Stimulated activated CD8-positive, alpha-beta memory T cell treated with anti-CD3 and anti-CD28 coated beads, Interleukin-4, amount 100 ng/mL, for 1 hour (primary cell): ENCODE measurements around the gene CDK17.
"Not testable (repeated sequence)": the region's sequence is repeated elsewhere in the genome, so short reads cannot be mapped to it uniquely, and the experiment has no call there.

Experiments used
- DNase-seq, 2 donors: peaks; one replicate each; pipeline ENCODE4 v3.0.0-alpha.2; 2020; ENCODE audit warnings: low read depth in 2 of 2, low spot score in 1 of 2

The CDK17 gene

DNA sequence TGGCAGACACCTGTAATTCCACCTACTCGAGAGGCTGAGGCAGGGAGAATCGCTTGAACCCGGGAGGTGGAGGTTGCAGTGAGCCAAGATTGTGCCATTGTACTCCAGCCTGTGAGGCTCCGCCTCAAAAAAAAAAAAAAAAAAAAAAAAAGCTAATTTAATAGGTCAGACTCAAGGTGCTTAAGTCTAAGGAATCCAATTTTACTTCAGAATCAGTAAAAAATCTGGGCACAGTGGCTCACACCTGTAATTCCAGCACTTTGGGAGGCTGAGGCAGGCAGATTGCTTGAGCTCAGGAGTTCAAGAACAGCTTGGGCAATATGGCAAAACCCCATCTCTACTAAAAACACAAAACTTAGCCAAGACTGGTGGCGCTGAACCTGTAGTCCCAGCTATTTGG is 7.0 kb downstream of the CDK17 start:
- not testable (repeated sequence) for DNase-seq

DNA sequence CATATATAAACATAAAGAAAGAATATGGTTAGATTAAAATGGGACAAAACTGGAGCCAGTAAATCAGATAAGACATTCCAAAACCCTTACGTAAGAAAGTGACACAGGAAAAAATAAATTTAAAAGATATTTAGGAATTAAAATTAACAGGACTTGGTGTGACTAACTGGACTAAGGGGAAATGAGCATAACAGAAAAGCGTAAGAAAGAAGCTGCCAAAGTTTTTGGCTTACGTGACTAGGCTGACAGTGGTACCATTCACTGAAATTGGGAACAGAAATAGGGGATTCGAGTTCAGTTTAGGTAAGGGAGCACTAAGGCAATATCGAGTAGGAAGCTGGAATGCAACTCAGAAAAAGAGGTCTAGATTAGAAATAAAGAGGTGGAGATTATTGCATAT is 7.8 kb downstream of the CDK17 start:
- no peak for DNase-seq

DNA sequence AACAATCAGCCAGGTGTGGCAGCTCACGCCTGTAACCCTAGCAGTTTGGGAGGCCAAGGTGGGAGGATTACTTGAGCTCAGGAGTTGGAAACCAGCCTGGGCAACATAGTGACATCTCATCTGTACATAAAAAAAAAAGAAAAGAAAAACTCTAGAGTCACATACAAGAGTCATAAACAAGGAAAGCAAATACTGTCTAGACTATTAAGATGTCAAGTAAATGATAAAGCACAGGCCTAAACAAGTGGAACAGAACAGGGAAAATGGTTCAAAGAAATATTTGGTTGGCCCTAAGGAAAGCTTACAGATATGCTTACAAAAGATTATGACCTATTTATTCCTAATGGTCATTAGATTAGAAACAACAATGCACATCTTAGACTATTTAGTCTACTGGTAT is 12.3 kb downstream of the CDK17 start:
- DNase-seq = no peak

DNA sequence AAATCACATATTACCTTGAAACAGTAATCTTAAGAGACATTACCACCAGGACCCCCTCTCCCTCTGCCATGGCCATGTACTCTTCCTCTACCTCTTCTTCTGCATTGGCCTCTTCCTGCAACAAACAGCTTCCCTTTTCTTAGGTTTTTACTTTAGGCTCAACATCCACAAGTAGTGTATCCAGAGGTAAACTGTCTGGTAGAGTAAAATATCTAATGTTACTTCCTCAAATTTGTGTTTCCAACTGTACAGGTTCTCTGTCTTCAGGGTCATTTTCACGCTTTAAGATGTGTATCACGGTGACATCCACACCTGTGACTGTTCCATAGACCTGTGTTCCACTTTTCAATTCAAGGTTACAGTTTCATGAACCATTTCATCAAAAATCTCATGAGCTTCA is 13.4 kb downstream of the CDK17 start:
- DNase-seq = no peak

DNA sequence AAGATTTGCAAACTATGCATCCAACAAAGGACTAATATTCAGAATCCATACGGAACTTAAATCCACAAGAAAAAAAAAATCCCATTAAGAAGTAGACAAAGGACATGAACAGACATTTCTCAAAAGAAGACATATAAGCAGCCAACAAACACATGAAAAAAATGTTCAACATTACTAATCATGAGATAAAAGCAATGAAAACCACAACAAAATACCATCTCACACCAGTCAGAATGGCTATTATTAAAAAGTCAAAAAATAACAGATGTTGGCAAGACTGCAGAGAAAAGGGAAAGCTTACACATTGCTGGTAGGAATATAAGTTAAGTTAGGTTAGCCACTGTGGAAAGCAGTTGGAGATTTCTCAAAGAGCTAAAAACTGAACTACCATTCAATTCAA is 16.2 kb downstream of the CDK17 start:
- no peak for DNase-seq

DNA sequence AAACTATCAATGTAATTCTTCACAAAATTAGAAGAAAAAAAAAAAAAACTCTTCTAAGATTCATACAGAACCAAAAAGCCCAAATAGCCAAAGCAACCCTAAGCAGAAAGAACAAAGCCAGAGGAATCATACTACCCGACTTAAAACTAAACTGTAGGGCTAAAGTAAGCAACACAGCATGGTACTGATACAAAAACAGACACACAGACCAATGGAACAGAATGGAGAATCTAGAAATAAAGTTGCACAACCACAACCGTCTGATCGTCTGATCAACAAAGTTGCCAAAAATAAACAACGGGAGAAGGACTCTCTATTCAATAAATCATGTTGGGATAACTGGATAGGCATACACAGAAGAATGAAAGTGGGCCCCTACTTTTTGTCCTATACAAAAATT is 16.9 kb downstream of the CDK17 start:
- DNase-seq = no peak

DNA sequence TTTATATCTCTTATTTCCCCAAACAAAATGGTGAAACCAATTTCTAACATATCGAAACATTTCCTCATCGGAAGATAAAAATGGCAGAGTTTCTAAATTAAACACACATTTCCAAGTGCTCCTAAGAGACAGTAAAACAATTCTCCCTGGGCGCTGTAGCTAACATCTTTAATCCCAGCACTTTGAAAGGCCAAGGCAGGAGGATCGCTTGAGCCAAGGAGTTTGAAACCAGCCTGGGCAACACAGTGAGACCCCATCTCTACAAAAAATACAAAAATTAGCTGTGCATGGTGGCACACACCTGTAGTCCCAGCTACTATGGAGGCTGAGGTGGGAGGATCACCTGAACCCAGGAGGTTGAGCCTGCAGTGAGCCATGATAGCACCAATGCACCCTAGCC is 20.5 kb downstream of the CDK17 start:
- DNase-seq = not testable (repeated sequence)

DNA sequence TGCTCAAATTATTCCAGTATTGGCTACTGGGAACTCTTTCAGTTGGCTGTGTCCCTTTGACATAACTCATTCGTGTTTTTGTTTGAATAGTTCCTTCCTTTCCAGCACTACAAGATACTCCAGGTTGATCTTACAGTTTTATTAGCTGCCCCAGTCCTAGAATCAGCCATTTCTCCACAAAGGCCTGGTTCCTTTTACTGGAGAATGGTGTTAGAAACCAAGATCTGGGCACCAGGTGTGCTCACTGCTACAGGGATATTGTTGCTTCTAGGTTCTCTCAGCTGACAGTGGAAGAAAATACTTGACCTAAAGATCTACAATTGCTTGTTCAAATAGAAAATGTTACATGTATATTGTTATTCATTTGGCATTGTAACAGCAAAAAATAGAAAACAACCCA is 21.9 kb downstream of the CDK17 start:
- DNase-seq = no peak

DNA sequence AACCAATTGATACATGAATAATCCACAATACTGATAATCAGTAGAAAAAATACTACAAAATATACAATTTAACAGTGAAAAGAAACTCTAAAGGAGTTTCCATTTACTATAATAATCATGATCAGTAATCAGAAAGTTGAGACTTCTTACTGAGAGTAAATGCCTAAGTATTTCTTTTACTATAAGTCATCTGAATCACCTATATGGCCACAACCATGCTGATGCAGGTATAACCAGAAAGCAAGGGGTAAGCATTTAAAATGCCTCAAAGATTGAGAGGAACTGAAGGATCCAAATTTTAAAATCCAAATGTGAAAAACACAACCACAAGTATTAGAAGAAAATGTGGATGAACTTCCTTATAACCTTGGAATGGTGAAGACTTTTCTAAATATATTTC is 23.4 kb downstream of the CDK17 start:
- DNase-seq = no peak

DNA sequence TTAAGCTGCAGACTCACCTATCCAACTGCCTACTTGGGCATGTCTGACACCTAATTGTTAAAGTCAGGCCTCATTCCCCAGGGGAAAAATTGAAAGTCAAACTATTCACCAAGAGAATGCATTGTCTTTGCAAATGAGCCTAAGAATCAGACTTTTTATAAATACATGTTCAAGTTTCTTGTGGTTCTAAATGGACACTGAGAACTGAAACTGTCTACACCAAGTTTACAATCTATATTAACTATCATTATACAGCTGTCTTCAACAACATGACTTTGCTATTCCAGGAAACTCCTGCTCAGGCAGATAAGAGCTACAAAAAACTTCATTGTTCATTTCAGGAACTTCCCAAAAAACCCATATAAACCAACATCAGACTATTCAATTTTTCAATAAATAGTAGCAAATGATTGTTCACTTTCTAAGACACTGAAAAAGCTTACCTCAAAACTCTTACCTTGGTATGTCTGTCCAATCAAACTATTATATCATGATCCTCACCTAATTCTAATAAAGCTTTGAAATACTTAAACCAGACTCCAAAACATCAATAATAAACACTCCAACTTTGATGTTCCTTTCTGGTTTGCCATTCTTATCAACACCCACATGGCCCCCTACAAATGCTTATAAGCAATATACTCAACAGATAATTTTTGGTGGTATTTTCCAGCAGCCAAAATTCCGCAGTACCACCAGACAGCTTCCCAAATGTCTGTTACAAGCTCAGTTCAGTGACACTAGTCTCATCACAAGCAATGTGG is 24.2 kb downstream of the CDK17 start:
- DNase-seq = no peak

DNA sequence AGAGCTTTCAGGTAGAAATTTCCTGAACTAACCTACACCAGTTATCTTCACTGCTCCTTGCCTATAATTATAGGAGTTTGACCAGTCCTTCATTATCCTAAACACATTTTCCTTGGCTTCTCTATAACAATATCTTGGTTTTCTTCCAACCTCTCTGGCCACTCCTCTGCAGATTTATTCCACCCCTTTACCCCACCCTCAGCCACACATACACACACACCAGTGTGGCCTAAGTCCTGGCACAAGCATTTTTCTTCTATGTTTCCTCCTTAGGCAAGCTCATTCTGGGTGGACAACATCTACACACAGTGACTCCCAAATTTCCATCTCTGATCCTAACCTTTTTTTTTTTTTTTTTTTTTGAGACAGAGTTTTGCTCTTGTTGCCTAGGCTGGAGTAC is 25.1 kb downstream of the CDK17 start:
- DNase-seq = no peak

DNA sequence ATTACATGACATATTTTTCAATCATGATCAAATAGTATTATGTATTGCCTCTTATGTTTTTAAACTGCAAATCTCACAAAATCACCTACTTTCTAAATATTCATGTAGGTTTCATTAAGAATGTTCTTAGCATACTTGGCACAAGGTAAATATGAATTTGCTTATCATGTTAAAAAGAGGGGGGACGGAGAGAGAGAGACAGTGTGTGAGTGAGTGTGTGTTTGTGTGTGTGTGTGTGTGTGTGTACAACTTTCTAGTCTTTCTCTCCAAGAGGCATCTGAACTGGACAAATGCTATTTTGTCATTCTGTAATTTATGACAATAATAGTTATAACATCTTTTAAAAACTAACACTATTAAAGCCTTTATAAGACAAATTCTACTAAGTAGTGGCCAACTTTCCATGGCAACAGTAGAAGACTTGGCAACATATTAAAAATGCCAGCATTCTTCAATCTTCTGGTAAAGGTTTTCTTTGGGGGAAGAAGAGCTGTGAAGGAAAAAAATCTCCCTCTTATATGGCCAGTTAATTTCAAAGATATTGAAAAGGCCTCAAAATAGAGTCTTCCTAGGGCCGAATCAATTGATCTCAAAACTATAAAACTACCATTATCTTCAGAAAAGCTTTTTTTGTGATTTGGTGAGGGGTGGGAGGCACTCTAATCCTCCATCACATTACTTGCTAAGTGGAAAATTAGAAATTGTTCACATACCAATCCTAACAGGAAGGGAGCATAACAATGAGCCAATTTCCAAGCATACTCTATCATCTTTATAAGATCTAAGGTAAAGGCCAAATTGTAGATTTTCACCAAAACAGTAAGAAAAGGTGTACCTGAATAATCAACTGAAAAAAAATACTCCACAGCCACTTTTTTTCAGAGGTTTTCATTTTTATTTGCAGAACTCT is 28.2 kb downstream of the CDK17 start:
- no peak for DNase-seq

DNA sequence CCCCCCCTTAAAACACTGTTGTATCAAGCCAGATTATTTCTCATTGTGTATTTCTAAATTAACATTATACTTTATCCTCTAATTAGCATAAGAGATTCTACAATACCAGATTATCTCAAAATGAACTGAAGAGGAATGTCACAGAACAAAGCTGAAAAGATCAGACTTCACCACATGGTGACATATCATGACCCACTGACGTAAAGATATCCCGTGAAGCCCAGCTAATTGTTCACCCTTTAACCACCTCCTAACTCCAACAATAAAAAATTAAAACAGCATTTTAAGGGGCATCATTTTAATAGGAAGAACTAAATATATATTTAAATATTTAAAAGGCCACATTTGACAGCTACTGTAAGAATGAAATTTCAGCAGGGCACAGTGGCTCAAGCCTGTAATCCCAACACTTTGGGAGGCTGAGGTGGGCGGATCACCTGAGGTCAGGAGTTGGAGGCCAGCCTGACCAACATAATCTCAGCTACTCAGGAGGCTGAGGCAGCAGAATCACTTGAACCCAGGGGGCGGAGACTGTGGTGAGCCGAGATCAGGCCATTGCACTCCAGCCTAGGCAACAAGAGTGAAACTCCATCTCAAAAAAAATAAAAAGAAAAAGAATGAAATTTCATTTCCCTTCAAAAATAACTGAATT is 29.0 kb downstream of the CDK17 start:
- no peak for DNase-seq

DNA sequence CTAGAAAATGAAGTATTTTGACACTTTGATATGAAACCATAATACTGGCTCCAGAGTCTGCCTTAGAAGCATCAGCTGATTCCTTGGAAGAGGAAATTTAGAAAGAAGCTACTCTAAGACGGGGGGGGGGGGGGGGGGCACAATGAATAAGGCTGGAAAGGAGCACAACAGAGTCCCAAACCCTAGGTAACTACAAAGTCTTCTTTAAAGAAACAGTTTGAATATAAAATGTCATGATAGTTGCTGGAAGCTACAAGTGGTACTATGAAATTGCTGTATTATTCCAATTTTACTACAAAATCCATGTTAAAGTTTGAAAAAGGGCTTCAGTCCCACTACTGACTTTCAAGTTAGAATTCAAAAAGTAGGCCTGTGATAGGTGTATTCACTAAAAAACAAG is 31.6 kb downstream of the CDK17 start:
- no peak for DNase-seq

DNA sequence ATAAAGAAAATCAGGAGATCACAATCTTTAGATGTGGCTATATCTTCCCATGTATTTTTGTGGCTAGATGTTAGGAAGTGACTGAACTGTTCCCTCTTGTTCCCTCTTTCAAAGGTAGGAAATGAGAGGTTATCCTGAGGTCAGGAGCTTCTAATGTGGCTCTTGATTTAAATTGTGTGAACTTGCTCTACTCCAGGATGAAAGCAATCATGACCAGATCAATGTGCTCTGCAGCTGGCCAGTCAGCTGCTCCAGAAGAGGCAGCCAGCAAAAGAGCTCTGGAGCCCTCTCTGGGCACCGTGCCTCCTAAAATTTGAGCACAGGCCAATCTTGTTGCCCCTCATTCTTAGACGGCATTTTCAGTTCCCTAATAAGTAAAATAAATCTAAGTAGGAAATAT is 32.0 kb downstream of the CDK17 start:
- no peak for DNase-seq

DNA sequence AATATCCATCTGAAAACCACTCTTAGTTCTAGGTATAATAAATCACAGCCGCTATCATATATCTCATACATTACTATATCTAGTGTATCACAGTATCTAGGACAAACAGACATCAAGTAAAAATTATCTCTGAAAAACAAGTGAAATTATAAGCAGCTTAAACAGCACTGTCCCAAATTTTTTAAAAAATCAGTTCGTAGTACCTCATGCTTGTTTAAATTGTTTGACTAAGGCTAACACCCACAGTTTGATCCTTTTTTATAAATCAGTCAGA is 33.9 kb downstream of the CDK17 start:
- no peak for DNase-seq

DNA sequence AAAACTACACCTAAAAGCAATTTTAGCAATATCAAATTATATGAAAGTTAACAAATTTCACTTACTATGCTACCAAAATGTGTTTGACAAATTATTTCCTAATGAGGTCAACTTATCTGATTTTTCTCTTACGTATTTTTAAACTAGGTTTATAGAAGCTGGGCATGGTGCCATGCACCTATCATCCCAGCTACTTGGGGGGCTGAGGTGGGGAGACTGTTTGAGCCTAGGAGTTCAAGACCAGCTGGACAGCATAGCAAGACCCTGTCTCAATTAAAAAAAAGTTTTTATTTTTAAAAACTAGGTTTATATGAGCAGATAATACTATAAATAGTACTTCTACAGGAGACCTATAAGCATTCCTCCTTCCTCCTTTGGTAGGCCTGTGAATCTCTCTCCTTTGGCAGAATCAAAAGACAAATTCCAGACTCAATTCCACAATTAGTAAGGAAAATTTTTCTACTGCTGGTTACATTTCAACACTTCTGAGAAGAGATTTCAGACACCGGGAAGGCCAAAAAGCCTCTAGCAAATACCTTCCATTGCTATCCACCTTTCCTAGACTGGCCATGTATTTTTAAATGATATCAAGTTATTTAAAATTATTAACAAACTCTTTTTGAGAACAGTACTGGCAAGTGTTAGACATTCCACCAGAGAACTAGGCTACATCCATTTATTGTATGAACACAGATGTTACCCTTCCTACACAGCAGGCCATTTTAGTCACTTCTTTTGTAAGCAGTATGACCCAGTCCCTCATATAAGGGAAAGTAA is 34.4 kb downstream of the CDK17 start:
- no peak for DNase-seq

DNA sequence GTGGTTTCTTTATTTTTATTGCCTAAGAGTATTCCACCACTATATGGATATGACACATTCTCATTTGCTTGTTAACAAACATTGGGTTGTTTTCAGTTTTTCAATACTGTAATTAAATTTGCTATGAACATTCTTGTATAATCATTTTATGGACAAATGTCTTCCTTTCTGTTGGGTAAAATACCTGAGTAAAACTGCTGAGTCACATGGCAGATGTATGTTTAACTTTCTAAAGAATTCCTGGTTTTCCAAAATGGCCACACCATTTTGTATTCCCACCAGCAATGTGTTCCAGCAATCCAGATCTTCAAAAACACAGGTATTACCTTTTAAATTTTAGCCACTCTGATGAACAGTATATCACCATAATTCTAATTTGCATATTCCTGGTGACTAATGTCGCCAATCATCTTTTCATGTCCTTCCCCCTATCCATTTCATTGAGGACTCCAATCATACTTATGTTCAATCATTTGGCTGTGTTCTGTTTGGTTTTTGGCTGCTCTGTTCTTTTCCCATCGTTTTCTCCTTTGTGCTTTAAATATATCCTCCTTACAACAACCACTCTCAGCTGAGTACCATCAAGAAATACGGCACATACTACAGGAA is 36.0 kb downstream of the CDK17 start:
- DNase-seq = no peak

DNA sequence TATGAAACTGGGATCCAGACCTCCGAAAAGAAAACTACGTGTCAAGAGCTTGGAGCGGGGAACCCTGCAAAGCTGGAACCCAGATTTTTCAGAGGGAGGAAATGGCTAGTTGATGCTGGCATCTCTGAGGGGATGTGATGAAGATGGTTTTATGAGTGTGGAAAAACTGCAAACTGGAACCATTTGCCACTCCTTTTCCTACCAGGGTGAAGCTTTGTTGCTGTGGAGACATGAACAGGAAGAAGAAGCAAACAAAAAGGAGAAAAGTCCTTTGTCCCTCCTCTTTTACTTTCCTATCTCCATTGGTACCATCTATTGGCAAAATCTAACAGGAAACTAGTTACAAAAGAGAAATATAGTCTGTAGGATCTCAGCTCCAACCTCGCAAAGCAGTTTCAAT is 39.2 kb downstream of the CDK17 start:
- no peak for DNase-seq

DNA sequence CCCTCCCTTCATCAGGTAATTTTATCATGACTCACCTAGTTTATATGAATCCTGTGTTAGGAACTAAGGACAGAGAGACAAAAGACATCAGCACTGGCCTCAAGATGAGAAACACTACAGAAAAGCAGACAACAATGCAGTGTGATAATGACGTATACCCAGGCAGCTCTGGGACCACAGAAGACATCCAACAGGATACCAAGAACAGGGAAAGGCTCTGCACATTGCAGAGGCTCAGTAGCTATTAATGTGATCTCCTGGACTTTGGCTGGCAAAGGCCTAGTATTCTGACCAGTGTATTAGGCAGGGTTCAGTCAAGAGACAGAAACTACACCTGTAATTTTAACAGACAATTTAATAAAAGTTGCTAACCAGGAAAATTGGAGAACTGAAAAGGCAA is 39.7 kb downstream of the CDK17 start:
- DNase-seq = no peak

DNA sequence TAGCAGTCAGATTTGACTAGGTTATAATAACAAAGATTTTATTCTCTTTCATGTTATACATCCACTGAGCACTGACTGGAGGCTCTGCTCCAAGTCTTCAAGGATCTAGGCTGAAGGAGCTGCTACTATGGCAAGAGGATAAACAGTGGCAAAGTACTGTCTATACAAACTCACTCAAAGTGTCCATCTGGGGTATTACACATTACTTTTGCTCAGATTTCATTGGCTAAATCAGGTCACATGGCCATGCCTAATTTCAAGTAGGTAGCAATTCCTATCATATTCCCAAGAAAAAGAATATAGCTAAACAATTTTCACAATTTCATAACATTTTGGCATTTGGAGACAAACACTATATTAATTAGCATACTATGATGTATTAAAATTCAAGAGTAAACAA is 40.9 kb downstream of the CDK17 start:
- DNase-seq = no peak
